GM06990 (cell line): Measurements from ENCODE around the gene TRIM17.

Source experiments
- DNase-seq: peaks from one replicate; pipeline ENCODE4 v3.0.0-alpha.2; 2011; ENCODE audit not compliant: insufficient read length; ENCODE audit errors: extremely low read depth
- H3K27me3 ChIP-seq: replicated peaks from 2 replicates; pipeline ENCODE4 v1.6.0; 2011; ENCODE audit warnings: low read length; ENCODE audit not compliant: control insufficient read depth, insufficient read depth
- H3K36me3 ChIP-seq: 2 replicates; pipeline ENCODE4 v1.5.1; 2011; ENCODE audit warnings: low read length; ENCODE audit not compliant: control insufficient read depth, insufficient read depth
- H3K4me3 ChIP-seq: replicated peaks from 2 replicates; pipeline ENCODE4 v1.5.1; 2011; ENCODE audit warnings: low read depth, mild to moderate bottlenecking, control low read depth, low read length
- TF ChIP-seq, protein P1 (sequence below): IDR thresholded peaks from 2 replicates; pipeline ENCODE4 v1.5.1; 2011; ENCODE audit warnings: low read length, control low read depth, mild to moderate bottlenecking, inconsistent platforms; ENCODE audit not compliant: insufficient read depth, poor library complexity, severe bottlenecking

TRIM17 gene

DNA sequence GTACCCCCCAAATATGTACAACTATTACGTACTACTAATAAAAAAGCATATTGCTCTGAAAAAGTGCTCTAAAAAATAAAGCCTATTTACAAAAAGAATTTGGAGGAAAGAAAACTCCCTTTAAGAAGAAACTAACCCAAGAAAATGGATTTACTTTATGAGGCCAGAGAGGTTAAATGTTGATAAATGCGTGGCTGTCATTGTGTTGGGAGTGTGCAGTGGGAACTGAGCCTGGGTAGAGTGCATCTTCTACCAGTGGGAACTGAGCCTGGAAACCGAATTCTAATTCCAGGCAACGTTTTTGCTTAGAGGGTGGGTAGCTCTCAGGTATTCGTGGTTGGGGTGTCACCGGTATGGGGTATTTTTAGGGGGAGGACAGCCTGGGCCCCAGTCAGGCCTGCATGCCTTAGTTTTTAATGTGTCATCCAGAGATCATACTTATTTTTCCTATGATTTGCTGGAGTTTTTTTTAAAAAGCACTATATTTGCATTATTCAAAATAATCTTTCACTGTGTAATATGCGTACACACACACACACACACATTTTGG is 46.4 kb upstream of the TRIM17 start:
- no peaks in the 10 kb centered on the region for H3K36me3 ChIP-seq
- no peak for DNase-seq
- peak overlapping the region; percentile 72 for H3K4me3 ChIP-seq
- H3K27me3 ChIP-seq, result no peaks in the 10 kb centered on the region
- TF ChIP-seq, protein P1, sequence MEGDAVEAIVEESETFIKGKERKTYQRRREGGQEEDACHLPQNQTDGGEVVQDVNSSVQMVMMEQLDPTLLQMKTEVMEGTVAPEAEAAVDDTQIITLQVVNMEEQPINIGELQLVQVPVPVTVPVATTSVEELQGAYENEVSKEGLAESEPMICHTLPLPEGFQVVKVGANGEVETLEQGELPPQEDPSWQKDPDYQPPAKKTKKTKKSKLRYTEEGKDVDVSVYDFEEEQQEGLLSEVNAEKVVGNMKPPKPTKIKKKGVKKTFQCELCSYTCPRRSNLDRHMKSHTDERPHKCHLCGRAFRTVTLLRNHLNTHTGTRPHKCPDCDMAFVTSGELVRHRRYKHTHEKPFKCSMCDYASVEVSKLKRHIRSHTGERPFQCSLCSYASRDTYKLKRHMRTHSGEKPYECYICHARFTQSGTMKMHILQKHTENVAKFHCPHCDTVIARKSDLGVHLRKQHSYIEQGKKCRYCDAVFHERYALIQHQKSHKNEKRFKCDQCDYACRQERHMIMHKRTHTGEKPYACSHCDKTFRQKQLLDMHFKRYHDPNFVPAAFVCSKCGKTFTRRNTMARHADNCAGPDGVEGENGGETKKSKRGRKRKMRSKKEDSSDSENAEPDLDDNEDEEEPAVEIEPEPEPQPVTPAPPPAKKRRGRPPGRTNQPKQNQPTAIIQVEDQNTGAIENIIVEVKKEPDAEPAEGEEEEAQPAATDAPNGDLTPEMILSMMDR, result no peak

GRCh38 chr1:228462560-228462959 is 45.9 kb upstream of the TRIM17 start:
- no peak for DNase-seq
- TF ChIP-seq, protein P1, result no peak
- Histone ChIP-seq H3K36me3 (no peaks in the 10 kb centered on the region), H3K27me3 (no peaks in the 10 kb centered on the region), H3K4me3 (no peak overlapping the region)

GRCh38 chr1:228460821-228461220 is 44.2 kb upstream of the TRIM17 start:
- no peak for DNase-seq
- TF ChIP-seq, protein P1, result no peak
- H3K36me3 ChIP-seq, result no peaks in the 10 kb centered on the region
- H3K27me3 ChIP-seq, result no peaks in the 10 kb centered on the region
- H3K4me3 ChIP-seq, result no peak overlapping the region

- DNase-seq, result peak; percentile 84
- H3K36me3 ChIP-seq, result no peaks in the 10 kb centered on the region
- TF ChIP-seq, protein P1, result peak; percentile 86
- no peaks in the 10 kb centered on the region for H3K27me3 ChIP-seq
- peak overlapping the region; percentile 82 for H3K4me3 ChIP-seq
Observed at GRCh38 chr1:228459091-228459993, 42.7 kb upstream of the TRIM17 start.

GRCh38 chr1:228457396-228458176 is 40.9 kb upstream of the TRIM17 start:
- TF ChIP-seq, protein P1, result peak; percentile 37
- peak; percentile 94 for DNase-seq
- Histone ChIP-seq H3K36me3 (no peaks in the 10 kb centered on the region), H3K4me3 (peak overlapping the region; percentile 83), H3K27me3 (no peaks in the 10 kb centered on the region)
